Hematopoietic multipotent progenitor cell (in vitro differentiated cells): Measurements from ENCODE around the gene TXNRD1. TPM values are rescaled to one million over a fixed set of nuclear protein-coding genes. Genes with fewer than 3 reads are reported as not detected.

Source experiments
- DNase-seq, 3 donors: peaks; one replicate each; pipeline ENCODE4 v3.0.0-alpha.2; 2011 to 2015; ENCODE audit warnings: low read depth in 2 of 3, low spot score in 2 of 3
- total RNA-seq: library from RNA; depleted of rRNA; stranded (reverse); fragments of >200 nt; gene quantifications from one replicate; pipeline ENCODE4 v1.2.3, GENCODE V29; 2012

TXNRD1 gene
- total RNA-seq, 1 donor = 82.1 TPM

GRCh38 chr12:104342635-104343249 lies 127.2 kb downstream of the TXNRD1 start:
- DNase-seq = no peak

- DNase-seq = no peak
These were observed 129.1 kb downstream of the TXNRD1 start for GRCh38 chr12:104344682-104345081.

- no peak for DNase-seq
These were observed 129.9 kb downstream of the TXNRD1 start for GRCh38 chr12:104345234-104346066.

- DNase-seq = no peak
These were observed 131.9 kb downstream of the TXNRD1 start for GRCh38 chr12:104347374-104348075.

- DNase-seq = no peak
These were observed 132.9 kb downstream of the TXNRD1 start for GRCh38 chr12:104348283-104348993.

- DNase-seq = no peak
These were observed 133.5 kb downstream of the TXNRD1 start for GRCh38 chr12:104348994-104349494.

- DNase-seq = no peak
These were observed 134.9 kb downstream of the TXNRD1 start for GRCh38 chr12:104350211-104351056.

- DNase-seq = no peak
These were observed 135.7 kb downstream of the TXNRD1 start for GRCh38 chr12:104351057-104351983.

- no peak for DNase-seq
These were observed 136.6 kb downstream of the TXNRD1 start for GRCh38 chr12:104352106-104352713.

GRCh38 chr12:104353012-104353981 lies 137.7 kb downstream of the TXNRD1 start:
- DNase-seq = no peak

GRCh38 chr12:104354167-104354867 lies 138.7 kb downstream of the TXNRD1 start:
- DNase-seq = no peak

GRCh38 chr12:104354868-104355570 lies 139.4 kb downstream of the TXNRD1 start:
- DNase-seq = no peak

- DNase-seq = no peak
These were observed 140.1 kb downstream of the TXNRD1 start for GRCh38 chr12:104355630-104356029.

- DNase-seq = no peak
These were observed 140.9 kb downstream of the TXNRD1 start for GRCh38 chr12:104356231-104357115.

GRCh38 chr12:104357421-104357952 lies 141.9 kb downstream of the TXNRD1 start:
- DNase-seq = no peak
